Erythroblast (primary cell): ENCODE measurements around the gene MAPK10.

Experiments used
- DNase-seq, 2 experiments: peaks; one replicate each; lab custom pipeline; 2025; lab: John Stamatoyannopoulos, UW
- GATA1 ChIP-seq: IDR thresholded peaks from 2 replicates; pipeline ENCODE4 v1.6.1; 2011; ENCODE audit warnings: low read depth, mild to moderate bottlenecking, control low read depth, low read length, moderate library complexity
- POLR2A ChIP-seq: IDR thresholded peaks from 2 replicates; pipeline ENCODE4 v1.6.1; 2011; ENCODE audit warnings: mild to moderate bottlenecking, low read length

MAPK10 gene

DNA sequence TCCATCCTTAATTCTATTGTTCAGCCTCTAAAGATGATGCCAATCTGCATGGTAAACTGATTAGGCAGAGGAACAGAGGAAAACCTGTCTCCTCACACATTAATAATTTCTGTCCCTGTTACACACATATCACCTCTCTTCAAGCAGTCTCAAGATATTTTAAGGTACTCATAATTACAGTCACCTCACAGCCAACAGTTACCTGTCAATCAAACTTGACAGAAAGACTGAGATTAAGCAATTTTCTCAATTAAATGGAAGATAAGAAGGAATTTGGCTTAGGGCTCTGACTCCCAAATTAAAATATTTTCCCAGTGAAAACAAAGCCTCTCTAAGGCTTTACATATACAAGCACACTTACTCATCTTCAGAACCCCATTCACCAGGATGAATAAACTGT is 85.2 kb downstream of the MAPK10 start:
- no peak for TF ChIP-seq GATA1
- no peak for TF ChIP-seq POLR2A
- no peak for DNase-seq

DNA sequence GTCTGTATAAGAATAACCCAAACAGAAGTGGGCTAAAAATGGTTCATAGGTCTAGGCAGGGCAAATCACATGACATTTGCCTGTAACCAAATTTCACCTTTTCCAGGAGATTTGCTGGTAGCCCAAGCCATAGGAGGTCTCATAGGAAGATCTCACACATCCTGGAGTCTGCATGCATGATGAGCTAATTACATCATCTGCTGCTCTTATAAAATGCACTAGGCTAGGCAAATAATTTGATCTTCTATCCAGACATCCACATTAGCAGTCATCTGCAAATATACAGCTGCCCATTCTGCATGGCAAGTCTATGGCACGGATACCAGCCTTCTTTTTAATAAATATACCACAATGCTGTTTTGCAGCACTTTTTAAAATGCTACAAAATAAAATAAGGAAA is 87.2 kb downstream of the MAPK10 start:
- no peak for TF ChIP-seq GATA1
- no peak for DNase-seq

DNA sequence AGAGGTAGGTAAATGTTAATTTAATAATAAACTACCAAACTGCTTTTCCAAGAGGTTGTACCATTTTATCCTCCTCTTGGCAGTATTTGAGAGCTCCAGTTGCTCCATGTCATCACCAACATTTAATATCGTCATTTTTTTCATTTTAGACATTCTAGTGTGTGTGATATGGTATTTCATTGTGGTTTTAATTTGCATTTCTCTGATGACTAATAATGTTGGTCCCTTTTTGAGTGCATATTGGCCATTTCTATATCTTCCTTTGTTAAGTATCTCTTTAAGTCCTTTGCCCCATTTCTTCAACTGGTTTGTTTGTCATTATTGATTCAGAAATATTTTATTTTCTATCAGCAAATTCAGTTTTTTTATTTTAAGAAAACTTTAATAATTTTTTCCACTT is 88.8 kb downstream of the MAPK10 start:
- DNase-seq = no peak
- TF ChIP-seq GATA1 = no peak
- TF ChIP-seq POLR2A = no peak

DNA sequence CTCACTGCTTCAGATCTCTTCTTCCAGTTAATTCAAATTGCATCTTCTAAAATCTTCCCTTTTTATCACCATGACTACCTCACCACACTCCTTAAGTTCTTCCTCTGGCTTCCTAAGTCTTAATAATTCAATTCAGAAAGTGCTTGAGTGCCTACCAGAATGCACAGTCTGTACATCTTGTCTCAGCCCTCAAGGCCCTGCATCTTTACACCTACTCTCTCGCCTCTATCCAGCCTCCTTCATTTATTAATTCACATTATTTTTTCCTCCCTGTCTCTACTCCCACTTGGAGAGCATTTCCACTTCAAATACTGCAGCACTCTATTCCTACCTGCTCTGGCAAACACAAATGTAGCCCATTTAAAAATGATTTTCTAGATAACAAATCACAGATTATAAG is 90.5 kb downstream of the MAPK10 start:
- TF ChIP-seq GATA1 (no peak), POLR2A (no peak)
- no peak for DNase-seq

DNA sequence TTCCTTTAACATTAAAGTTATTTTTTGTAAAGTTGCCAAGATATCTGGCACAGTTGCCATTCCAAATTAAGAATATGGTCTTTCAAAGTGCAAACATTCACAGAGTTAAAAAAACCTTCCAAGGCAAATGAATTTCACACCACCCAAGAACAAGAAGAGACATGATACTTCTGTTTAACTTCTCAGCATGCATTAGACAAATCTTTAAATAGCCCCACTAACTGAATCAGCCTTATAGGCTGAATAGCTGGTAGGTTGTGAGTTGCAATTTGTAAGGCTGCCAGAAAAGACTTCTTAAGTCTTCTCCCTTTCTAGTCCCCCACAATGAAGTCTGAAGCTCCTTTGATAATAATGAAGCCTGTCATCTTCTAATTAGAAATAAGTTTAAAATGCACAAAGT is 95.6 kb downstream of the MAPK10 start:
- no peak for DNase-seq
- TF ChIP-seq POLR2A (no peak), GATA1 (no peak)

DNA sequence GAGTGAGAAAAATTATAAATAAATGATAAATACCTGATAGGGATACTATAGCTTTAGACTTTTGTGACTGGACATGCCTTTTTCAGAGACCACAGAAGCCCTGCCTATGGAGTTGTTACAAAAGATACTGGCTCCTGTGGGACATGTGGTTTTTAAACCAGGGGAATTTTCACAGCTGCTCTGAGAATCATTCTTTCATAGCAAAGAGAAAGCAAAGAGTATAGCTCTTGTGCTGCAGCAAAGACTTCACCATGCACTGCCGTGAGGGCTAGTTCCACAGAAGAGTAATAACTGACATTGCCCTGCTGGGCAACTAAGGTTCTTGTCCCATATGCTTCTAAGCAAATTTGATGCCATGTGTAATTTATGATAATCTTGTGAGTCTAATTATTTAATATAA is 98.2 kb downstream of the MAPK10 start:
- TF ChIP-seq GATA1 (no peak), POLR2A (no peak)
- DNase-seq = no peak

DNA sequence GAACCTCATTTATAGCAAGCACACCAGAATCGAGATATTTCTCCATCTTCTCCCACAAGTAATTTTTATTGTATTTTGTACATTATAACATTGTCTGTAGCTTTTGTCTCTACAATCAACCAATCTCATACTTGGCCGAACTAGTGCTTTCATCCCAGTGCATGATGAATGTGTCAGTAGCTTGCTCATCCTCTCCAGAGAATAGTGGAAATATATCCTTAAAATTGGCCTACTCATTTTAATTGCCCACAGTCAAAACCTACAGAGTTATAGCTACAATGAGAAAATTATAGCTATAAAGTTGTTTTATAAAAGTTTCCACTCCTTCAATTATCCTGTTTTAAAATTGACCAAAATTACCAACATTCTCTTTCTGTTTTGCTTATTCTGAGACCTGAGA is 103.8 kb downstream of the MAPK10 start:
- DNase-seq = no peak
- TF ChIP-seq GATA1 (no peak), POLR2A (no peak)

DNA sequence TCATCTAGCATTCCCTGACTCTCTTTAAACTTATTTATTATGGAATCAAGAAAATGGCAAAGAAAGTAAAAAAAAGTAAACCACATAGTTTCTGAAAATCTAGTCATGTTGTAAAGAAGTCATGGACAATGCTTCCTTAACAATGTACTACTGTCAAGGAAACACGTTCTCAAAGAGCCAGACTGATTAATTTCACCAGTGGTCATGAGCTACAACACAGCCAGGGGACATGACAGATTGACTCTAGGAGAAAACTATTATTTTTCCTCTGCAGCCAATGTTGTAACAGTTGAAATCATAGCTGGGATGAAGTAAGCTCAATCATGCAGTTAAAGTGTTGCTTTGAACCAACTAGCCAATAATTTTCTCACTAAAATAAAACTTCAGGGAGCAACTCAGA is 109.2 kb downstream of the MAPK10 start:
- TF ChIP-seq GATA1 (no peak), POLR2A (no peak)
- DNase-seq = no peak

DNA sequence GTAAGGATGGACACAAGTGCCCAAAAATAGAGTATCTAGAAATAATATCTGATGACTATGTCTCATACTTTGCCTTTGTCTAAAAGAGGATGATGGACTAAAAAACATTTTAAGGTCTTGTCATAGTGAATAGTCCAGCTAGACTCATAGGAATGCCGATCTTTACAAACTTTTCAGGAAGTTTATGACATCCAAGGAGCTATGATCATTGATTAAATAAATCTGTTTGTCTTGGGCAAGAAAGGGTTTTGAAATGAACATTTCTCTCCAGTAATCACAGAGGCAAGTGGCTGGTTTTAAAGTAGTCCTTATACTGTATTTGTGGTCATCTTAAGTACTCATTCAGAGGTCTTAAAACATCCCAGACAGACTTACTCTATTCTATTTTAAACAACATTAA is 109.8 kb downstream of the MAPK10 start:
- TF ChIP-seq POLR2A (no peak), GATA1 (no peak)
- DNase-seq = no peak

DNA sequence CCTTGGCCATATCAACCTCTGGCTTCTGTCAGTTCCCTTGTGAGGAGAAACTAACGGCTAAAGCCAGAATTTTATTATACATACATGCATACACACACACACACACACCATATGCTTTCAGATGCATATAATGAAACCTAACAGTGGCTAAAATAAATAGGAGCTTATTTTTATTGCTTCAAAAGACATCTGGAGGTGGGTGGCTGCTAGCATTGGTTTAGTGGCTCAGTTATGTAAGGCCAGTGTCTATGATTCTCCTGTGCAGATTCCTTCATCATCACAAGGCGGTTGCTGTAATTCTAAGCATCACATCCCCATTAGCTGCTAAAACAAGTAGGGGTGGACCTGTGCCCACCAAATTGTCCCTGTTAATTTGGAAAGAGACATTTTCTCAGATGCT is 110.8 kb downstream of the MAPK10 start:
- no peak for TF ChIP-seq POLR2A
- no peak for TF ChIP-seq GATA1

DNA sequence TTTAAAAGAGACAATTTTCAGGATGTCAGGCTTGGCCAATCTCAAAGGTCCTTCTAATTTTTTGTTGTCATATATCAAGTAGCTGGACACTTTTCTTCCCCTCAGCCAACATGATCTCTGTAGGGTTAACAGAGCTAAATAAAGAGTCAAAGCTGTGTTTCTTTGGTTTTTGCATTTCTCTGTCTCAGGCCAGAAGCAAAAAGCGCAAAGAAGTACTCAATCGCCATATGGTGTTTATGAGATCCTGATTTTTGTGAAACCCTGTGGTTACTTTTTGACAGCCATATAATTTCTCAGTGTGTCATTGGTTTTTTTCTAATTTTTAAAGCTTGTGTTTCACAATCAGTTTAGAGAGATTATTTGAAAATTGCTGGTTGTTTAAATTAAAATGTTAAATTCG is 111.9 kb downstream of the MAPK10 start:
- DNase-seq = no peak
- no peak for TF ChIP-seq POLR2A
- TF ChIP-seq GATA1 = no peak

More for the DNA sequence above, 110.8 kb downstream of the MAPK10 start:
- DNase-seq = no peak

DNA sequence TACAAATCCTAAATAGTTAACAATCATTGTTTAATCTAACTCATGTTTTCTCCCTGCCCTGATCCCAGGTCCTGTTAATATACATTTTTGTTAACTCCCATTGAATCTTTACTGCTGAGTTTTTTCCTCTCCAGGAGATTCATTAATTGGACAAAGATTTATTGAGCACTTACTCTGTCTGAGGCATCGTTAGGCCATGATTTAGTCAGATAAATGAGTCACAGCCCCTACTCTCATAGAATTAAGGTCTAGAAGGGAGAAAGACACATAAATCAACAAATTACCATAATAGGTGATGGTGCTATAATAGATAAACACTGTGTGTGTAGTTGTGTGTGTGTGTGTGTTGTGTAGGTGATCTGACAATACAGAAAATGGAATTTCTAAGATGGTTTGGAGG is 112.5 kb downstream of the MAPK10 start:
- no peak for DNase-seq
- TF ChIP-seq GATA1 (no peak), POLR2A (no peak)

DNA sequence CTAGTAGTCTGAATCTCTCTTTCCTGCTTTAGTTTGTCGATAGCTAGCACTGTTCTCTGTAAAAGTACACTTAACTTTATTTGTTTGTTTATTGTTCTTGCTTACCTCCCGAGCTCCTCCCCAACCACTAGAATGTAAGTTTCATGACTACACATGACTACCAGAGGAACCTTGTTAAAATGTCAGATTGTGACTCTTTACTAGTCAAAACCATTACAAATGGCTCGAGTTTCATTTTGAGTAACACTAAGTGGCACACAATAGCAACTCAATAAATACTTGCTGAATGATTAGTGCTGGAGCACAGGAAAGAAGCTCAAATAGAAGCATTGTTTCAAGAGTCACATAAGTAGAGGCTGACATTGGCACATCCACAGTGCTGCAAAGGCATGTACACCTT is 116.1 kb downstream of the MAPK10 start:
- no peak for DNase-seq
- no peak for TF ChIP-seq GATA1
- TF ChIP-seq POLR2A = no peak

DNA sequence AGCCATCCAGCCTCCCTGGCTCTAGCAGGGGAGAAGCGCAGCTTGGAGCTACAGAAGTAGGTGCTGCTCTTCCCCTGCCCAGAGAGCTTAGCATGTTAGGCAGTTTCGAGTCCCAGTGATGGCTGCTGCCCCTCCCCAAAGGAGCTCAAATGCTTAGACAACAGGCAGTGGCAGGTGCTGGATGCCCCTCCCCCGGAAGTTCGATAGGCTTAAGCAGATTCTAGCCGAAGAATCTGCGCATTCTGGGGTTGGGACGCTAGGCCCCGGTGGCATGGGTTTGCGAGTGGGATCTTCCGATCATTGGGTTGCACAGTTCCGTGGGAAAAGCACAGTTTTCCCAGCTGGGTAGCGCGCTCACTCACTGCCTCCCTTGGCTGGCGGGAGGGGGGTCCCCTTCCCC is 117.2 kb downstream of the MAPK10 start:
- TF ChIP-seq GATA1 = no peak
- no peak for TF ChIP-seq POLR2A
- DNase-seq = no peak

DNA sequence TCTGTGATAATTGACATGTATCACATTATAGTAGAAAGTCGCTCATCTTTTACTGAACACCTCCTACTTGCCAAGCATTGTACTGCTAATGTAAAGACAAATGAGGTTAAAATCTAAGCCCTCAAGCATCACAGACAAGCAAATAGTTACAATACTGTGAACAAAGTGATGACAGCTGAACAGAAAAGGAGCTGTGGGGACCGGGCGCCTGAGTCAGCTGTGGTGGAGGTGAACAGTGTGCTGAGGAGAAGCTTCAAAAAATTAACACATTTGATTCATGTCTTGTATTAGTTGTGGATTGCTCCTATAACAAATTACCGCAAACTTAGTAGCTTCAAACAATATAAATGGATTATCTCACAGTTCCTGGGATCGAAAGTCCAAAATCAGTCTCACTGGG is 124.3 kb downstream of the MAPK10 start:
- no peak for TF ChIP-seq POLR2A
- no peak for TF ChIP-seq GATA1

DNA sequence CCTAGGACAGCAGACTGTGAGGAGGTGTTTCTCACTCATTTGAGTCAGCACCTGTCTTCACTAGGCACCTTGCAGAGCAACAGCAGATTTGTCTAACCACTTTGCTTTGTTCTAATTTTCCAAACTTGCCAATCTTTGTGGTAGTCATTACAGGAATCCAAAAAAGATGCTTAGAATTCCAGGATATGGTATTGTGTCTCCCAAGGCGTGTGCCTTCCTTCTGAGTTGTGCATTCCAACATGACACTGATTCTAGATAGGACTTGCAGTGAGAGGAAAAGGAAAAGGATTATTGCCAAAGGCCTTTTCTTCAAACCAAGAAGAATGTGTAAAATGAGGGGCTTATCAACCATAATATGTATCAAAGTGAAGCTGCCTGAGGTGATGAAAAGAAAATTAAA is 126.2 kb downstream of the MAPK10 start:
- DNase-seq = no peak
- no peak for TF ChIP-seq GATA1
- no peak for TF ChIP-seq POLR2A

More for the DNA sequence above, 124.3 kb downstream of the MAPK10 start:
- no peak for DNase-seq
